Suppressor macrophage (primary cell): ENCODE results near the gene CREB3L2.

ENCODE experiments used
- DNase-seq, 4 experiments: peaks; one replicate each; pipeline ENCODE4 v3.0.0-alpha.2; 2020 to 2022

The CREB3L2 gene

GRCh38 chr7:138009350-138009653 is 7.4 kb upstream of the CREB3L2 start:
- no peak for DNase-seq

GRCh38 chr7:138008588-138009349 is 6.9 kb upstream of the CREB3L2 start:
- DNase-seq, result peak; percentile 67 to 87 (median 75)

GRCh38 chr7:138008019-138008587 is 6.2 kb upstream of the CREB3L2 start:
- DNase-seq, result no peak

GRCh38 chr7:138006106-138006505 is 4.2 kb upstream of the CREB3L2 start:
- no peak for DNase-seq

- DNase-seq, result no peak
These were observed 3.0 kb upstream of the CREB3L2 start for GRCh38 chr7:138004936-138005335.

GRCh38 chr7:138004046-138004445 is 2.2 kb upstream of the CREB3L2 start:
- DNase-seq, result no peak

- no peak for DNase-seq
These were observed 923 bp upstream of the CREB3L2 start for GRCh38 chr7:138002828-138003189.

GRCh38 chr7:138002096-138002827 is 376 bp upstream of the CREB3L2 start:
- DNase-seq, result peak; percentile 99 to 100 (median 100)

- DNase-seq, result peak; percentile 64 to 84 (median 75)
These were observed 1.7 kb downstream of the CREB3L2 start for GRCh38 chr7:138000081-138000701.

- no peak for DNase-seq
These were observed 2.3 kb downstream of the CREB3L2 start for GRCh38 chr7:137999496-138000080.

GRCh38 chr7:137998250-137998649 is 3.6 kb downstream of the CREB3L2 start:
- DNase-seq, result no peak

- DNase-seq, result no peak
These were observed 5.0 kb downstream of the CREB3L2 start for GRCh38 chr7:137996871-137997270.

GRCh38 chr7:137996386-137996851 is 5.5 kb downstream of the CREB3L2 start:
- peak; percentile 69 to 70 (median 69) for DNase-seq

- DNase-seq, result no peak
These were observed 7.7 kb downstream of the CREB3L2 start for GRCh38 chr7:137994216-137994615.

GRCh38 chr7:137993395-137993743 is 8.5 kb downstream of the CREB3L2 start:
- no peak for DNase-seq

GRCh38 chr7:137992550-137993394 is 9.1 kb downstream of the CREB3L2 start:
- DNase-seq, result peak; percentile 13 to 49 (median 44)

GRCh38 chr7:137992104-137992549 is 9.8 kb downstream of the CREB3L2 start:
- no peak for DNase-seq

GRCh38 chr7:137990251-137990941 is 11.5 kb downstream of the CREB3L2 start:
- DNase-seq, result no peak

GRCh38 chr7:137989590-137989989 is 12.3 kb downstream of the CREB3L2 start:
- DNase-seq, result no peak

GRCh38 chr7:137989094-137989493 is 12.8 kb downstream of the CREB3L2 start:
- DNase-seq, result no peak

- DNase-seq, result peak; percentile 55 to 83 (median 76)
These were observed 13.9 kb downstream of the CREB3L2 start for GRCh38 chr7:137987968-137988367.
